Measurements from ENCODE around the gene HPCAL4.

The HPCAL4 gene

GRCh38 chr1:39639305-39640130 lies 51.7 kb downstream of the HPCAL4 start, which contains the start of gene HEYL:
Gene HEYL, minus strand, starts transcription at chr1:39639643. Its CDS starts 18 bp downstream, at chr1:39639625.
- Mint-ChIP-seq H3K4me1 (peaks cover 79% of the 10 kb centered on the region), H3K36me3 (ENCODE audit: low read depth) (no peaks in the 10 kb centered on the region), H3K27ac (peak within 1 kb of the TSS; percentile 74 to 94 (median 86)), H3K9me3 (no peaks in the 10 kb centered on the region), H3K27me3 (ENCODE audit: low read depth) (peaks cover 7% of the 10 kb centered on the region), H3K4me3 (peak within 1 kb of the TSS; percentile 80 to 89 (median 86))
- peak; percentile 32 to 52 (median 37) for TF ChIP-seq CTCF (IDR thresholded peaks at IDR 0.05; ENCODE audit: unreplicated experiment in 3 of 3)

DNA sequence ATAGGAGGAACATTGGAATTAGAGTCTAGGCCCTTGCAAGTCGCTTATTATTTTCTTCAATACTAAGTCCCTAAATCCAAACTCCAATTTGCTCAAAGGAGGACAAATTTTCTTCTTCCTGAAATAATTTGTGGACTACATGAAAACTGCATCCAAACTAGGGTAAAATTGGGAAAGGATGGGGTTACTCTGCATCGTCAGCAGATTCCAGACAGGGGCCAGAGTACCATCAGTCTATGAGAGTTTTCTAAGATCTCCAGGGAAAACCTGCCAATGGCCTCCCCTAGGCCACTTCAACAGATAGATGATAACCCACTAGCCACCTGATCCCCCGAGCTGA lies 52.3 kb downstream of the HPCAL4 start:
- peaks cover 7% of the 10 kb centered on the region for H3K27me3 Mint-ChIP-seq (ENCODE audit: low read depth)
- TF ChIP-seq CTCF (IDR thresholded peaks at IDR 0.05; ENCODE audit: unreplicated experiment in 3 of 3) = no peak
- no peaks in the 10 kb centered on the region for H3K36me3 Mint-ChIP-seq (ENCODE audit: low read depth)
- peak overlapping the region; percentile 77 to 89 (median 86) for H3K4me3 Mint-ChIP-seq
- H3K27ac Mint-ChIP-seq = peak overlapping the region; percentile 48 to 94 (median 74)
- H3K4me1 Mint-ChIP-seq = peaks cover 79% of the 10 kb centered on the region
- no peaks in the 10 kb centered on the region for H3K9me3 Mint-ChIP-seq

GRCh38 chr1:39637361-39637760 lies 53.9 kb downstream of the HPCAL4 start:
- H3K27me3 Mint-ChIP-seq (ENCODE audit: low read depth) = no peaks in the 10 kb centered on the region
- peaks cover 71% of the 10 kb centered on the region for H3K4me1 Mint-ChIP-seq
- no peak for TF ChIP-seq CTCF (IDR thresholded peaks at IDR 0.05; ENCODE audit: unreplicated experiment in 3 of 3)
- peak overlapping the region; percentile 79 to 94 (median 82) for H3K27ac Mint-ChIP-seq
- no peaks in the 10 kb centered on the region for H3K9me3 Mint-ChIP-seq
- peak overlapping the region; percentile 77 to 89 (median 86) for H3K4me3 Mint-ChIP-seq
- no peaks in the 10 kb centered on the region for H3K36me3 Mint-ChIP-seq (ENCODE audit: low read depth)

GRCh38 chr1:39635871-39636210 lies 55.4 kb downstream of the HPCAL4 start:
- Mint-ChIP-seq H3K4me3 (peak overlapping the region; percentile 77 to 89 (median 86)), H3K4me1 (peaks cover 77% of the 10 kb centered on the region), H3K9me3 (no peaks in the 10 kb centered on the region), H3K36me3 (ENCODE audit: low read depth) (peaks cover 10% of the 10 kb centered on the region), H3K27ac (peak overlapping the region; percentile 90 to 97 (median 96)), H3K27me3 (ENCODE audit: low read depth) (no peaks in the 10 kb centered on the region)
- TF ChIP-seq CTCF (IDR thresholded peaks at IDR 0.05; ENCODE audit: unreplicated experiment in 3 of 3) = no peak

GRCh38 chr1:39635205-39635870 lies 55.9 kb downstream of the HPCAL4 start:
- peak overlapping the region; percentile 77 to 89 (median 86) for H3K4me3 Mint-ChIP-seq
- peak overlapping the region; percentile 90 to 97 (median 96) for H3K27ac Mint-ChIP-seq
- no peak for TF ChIP-seq CTCF (IDR thresholded peaks at IDR 0.05; ENCODE audit: unreplicated experiment in 3 of 3)
- H3K36me3 Mint-ChIP-seq (ENCODE audit: low read depth) = peaks cover 14% of the 10 kb centered on the region
- H3K9me3 Mint-ChIP-seq = no peaks in the 10 kb centered on the region
- peaks cover 75% of the 10 kb centered on the region for H3K4me1 Mint-ChIP-seq
- no peaks in the 10 kb centered on the region for H3K27me3 Mint-ChIP-seq (ENCODE audit: low read depth)
